Keratinocyte (primary cell): ENCODE measurements around the gene ACVR1B. TPM values are rescaled to one million over a fixed set of nuclear protein-coding genes. Genes with fewer than 3 reads are reported as not detected.

Experiments
- DNase-seq: peaks from one replicate; pipeline ENCODE4 v3.0.0-alpha.2; 2011; ENCODE audit warnings: low read depth, missing footprints, low spot score
- FAIRE-seq: peaks from 2 replicates; lab custom pipeline; 2011; peaks lifted over from hg19 to GRCh38; lab: Jason Lieb, UNC
- H2AFZ ChIP-seq: 2 replicates; pipeline ENCODE4 v1.6.0; 2012; ENCODE audit warnings: low read length, control low read depth, inconsistent platforms; ENCODE audit not compliant: control insufficient read depth
- H3K27ac ChIP-seq: 2 replicates; pipeline ENCODE4 v1.5.1; 2011; ENCODE audit warnings: low read length; ENCODE audit not compliant: control insufficient read depth, insufficient read depth
- H3K27me3 ChIP-seq: 3 replicates; pipeline ENCODE4 v1.6.0; 2011; ENCODE audit warnings: low read length; ENCODE audit not compliant: control insufficient read depth, insufficient read depth; ENCODE audit errors: extremely low read depth
- H3K36me3 ChIP-seq, 2 experiments: 2 replicates in 1 of 2; 3 replicates in 1 of 2; pipeline ENCODE4 v1.5.1; 2011; ENCODE audit warnings: low read length in 2 of 2, mild to moderate bottlenecking in 1 of 2; ENCODE audit not compliant: control insufficient read depth in 2 of 2, insufficient read depth in 2 of 2; ENCODE audit errors: extremely low read depth in 1 of 2
- H3K4me1 ChIP-seq: 3 replicates; pipeline ENCODE4 v1.5.1; 2011; ENCODE audit warnings: low read length; ENCODE audit not compliant: control insufficient read depth, insufficient read depth; ENCODE audit errors: extremely low read depth
- H3K4me2 ChIP-seq: 3 replicates; pipeline ENCODE4 v1.6.0; 2011; ENCODE audit warnings: low read depth, low read length; ENCODE audit not compliant: control insufficient read depth, insufficient read depth; ENCODE audit errors: extremely low read depth
- H3K4me3 ChIP-seq, 3 experiments: fragments of 200-600 bp in 1 of 3; sonication (generic) in 1 of 3; 2 replicates in 2 of 3; 3 replicates in 1 of 3; pipeline ENCODE4 v1.5.1; 2011 to 2016; ENCODE audit warnings: low read length in 3 of 3, mild to moderate bottlenecking in 3 of 3, control low read depth in 2 of 3, inconsistent platforms in 1 of 3, low read depth in 1 of 3, mixed read lengths in 1 of 3, mixed run types in 1 of 3, moderate library complexity in 1 of 3; ENCODE audit not compliant: control insufficient read depth in 2 of 3, insufficient read depth in 2 of 3; ENCODE audit errors: extremely low read depth in 1 of 3
- H3K79me2 ChIP-seq: 2 replicates; pipeline ENCODE4 v1.6.0; 2012; ENCODE audit warnings: low read length; ENCODE audit not compliant: control insufficient read depth, insufficient read depth
- H3K9ac ChIP-seq: 3 replicates; pipeline ENCODE4 v1.6.0; 2011; ENCODE audit warnings: low read length; ENCODE audit not compliant: control insufficient read depth, insufficient read depth; ENCODE audit errors: extremely low read depth
- H3K9me1 ChIP-seq: 3 replicates; pipeline ENCODE4 v1.6.0; 2011; ENCODE audit warnings: low read length; ENCODE audit not compliant: control insufficient read depth, insufficient read depth; ENCODE audit errors: extremely low read depth
- H3K9me3 ChIP-seq: 2 replicates; pipeline ENCODE4 v1.5.1; 2012; ENCODE audit warnings: low read depth, low read length; ENCODE audit not compliant: control insufficient read depth
- H4K20me1 ChIP-seq: 3 replicates; pipeline ENCODE4 v1.6.0; 2011; ENCODE audit warnings: low read length; ENCODE audit not compliant: control insufficient read depth, insufficient read depth; ENCODE audit errors: extremely low read depth
- CTCF ChIP-seq, 3 experiments: IDR thresholded peaks in 1 of 3; conservative IDR thresholded peaks in 1 of 3; optimal IDR thresholded peaks in 1 of 3; 2 replicates in 2 of 3; 3 replicates in 1 of 3; pipeline versions ENCODE3 to v1.5.1; 2011; ENCODE audit warnings: low read length in 3 of 3, mild to moderate bottlenecking in 3 of 3, moderate library complexity in 2 of 3, control low read depth in 1 of 3, inconsistent platforms in 1 of 3; ENCODE audit not compliant: insufficient read depth in 2 of 3; ENCODE audit errors: extremely low read depth in 1 of 3
- EZH2 ChIP-seq: IDR thresholded peaks from one replicate; pipeline ENCODE4 v1.6.1; 2012; ENCODE audit warnings: inconsistent platforms, mild to moderate bottlenecking, low read length, moderate library complexity
- dilution Hi-C: fragments of 300-500 bp; cut with MboI; formaldehyde crosslinking; loops from one replicate; pipeline ENCODE4 v1.7.0; 2020; ENCODE audit warnings: low sequenced_read_pairs; ENCODE audit not compliant: extremely low pct_ligation_motif_present
- polyA plus RNA-seq, 5 experiments: library from polyadenylated mRNA; depleted of rRNA in 3 of 5; stranded (reverse) in 3 of 5; stranded (forward) in 1 of 5; unstranded in 1 of 5; fragments of >200 nt; gene quantifications; 1 replicate in 1 of 5; 2 replicates in 3 of 5; 3 replicates in 1 of 5; pipeline versions ENCODE4 v1.2.1 to v1.2.3, GENCODE V29; 2011 to 2012; ENCODE audit warnings: missing spikeins in 2 of 5, low read depth in 1 of 5, low replicate concordance in 1 of 5

The ACVR1B gene
- polyA plus RNA-seq, 1 donor (not counting 4 experiments of a cell fraction or from before 2014, with no cell fraction given): 12.7 TPM

- Histone ChIP-seq H3K9ac (peak overlapping the region; percentile 92), H3K27me3 (no peaks in the 10 kb centered on the region), H3K27ac (peak overlapping the region; percentile 37), H3K79me2 (peaks cover 55% of the 10 kb centered on the region), H3K4me1 (peaks cover 28% of the 10 kb centered on the region), H3K9me3 (no peaks in the 10 kb centered on the region), H3K4me3 (peak overlapping the region; percentile 58 to 87 (median 80)), H3K4me2 (peak overlapping the region; percentile 94), H3K36me3 (no peaks in the 10 kb centered on the region), H3K9me1 (no peaks in the 10 kb centered on the region), H2AFZ (no peak overlapping the region), H4K20me1 (peaks cover 3% of the 10 kb centered on the region)
- dilution Hi-C loops: no loop called here
- no peak for DNase-seq
- TF ChIP-seq CTCF (optimal IDR thresholded peaks at IDR 0.05 in 1 of 3, IDR thresholded peaks at IDR 0.05 in 1 of 3, conservative IDR thresholded peaks at IDR 0.05 in 1 of 3; ENCODE audit: extremely low read depth in 1 of 3, insufficient read depth in 2 of 3, low read length in 3 of 3) (no peak), EZH2 (no peak)
- no peak for FAIRE-seq
These were observed 1.6 kb downstream of the ACVR1B start for GRCh38 chr12:51953089-51953488.

GRCh38 chr12:51953864-51954263, 2.4 kb downstream of the ACVR1B start:
- FAIRE-seq: no peak
- Histone ChIP-seq H3K9me1 (no peaks in the 10 kb centered on the region), H3K4me3 (peak overlapping the region in 1 of 3 experiments; percentile 47), H3K36me3 (no peaks in the 10 kb centered on the region), H3K9me3 (no peaks in the 10 kb centered on the region), H3K4me2 (peak overlapping the region; percentile 94), H3K79me2 (peaks cover 60% of the 10 kb centered on the region), H3K9ac (peak overlapping the region; percentile 92), H2AFZ (no peak overlapping the region), H3K27ac (peak overlapping the region; percentile 29), H3K27me3 (no peaks in the 10 kb centered on the region), H4K20me1 (peaks cover 3% of the 10 kb centered on the region), H3K4me1 (peaks cover 28% of the 10 kb centered on the region)
- dilution Hi-C loops: no loop called here
- no peak for DNase-seq
- TF ChIP-seq CTCF (optimal IDR thresholded peaks at IDR 0.05 in 1 of 3, IDR thresholded peaks at IDR 0.05 in 1 of 3, conservative IDR thresholded peaks at IDR 0.05 in 1 of 3; ENCODE audit: extremely low read depth in 1 of 3, insufficient read depth in 2 of 3, low read length in 3 of 3) (no peak), EZH2 (no peak)
